GM19025 (cell line): ENCODE results near the gene FYB1.

Source experiments
- ATAC-seq: cut with Tn5 transposase; IDR thresholded peaks from one replicate; pipeline ENCODE4 v1.9.1; 2021; ENCODE audit warnings: mild to moderate bottlenecking, low read depth, moderate library complexity; ENCODE audit not compliant: unreplicated experiment

FYB1 gene

DNA sequence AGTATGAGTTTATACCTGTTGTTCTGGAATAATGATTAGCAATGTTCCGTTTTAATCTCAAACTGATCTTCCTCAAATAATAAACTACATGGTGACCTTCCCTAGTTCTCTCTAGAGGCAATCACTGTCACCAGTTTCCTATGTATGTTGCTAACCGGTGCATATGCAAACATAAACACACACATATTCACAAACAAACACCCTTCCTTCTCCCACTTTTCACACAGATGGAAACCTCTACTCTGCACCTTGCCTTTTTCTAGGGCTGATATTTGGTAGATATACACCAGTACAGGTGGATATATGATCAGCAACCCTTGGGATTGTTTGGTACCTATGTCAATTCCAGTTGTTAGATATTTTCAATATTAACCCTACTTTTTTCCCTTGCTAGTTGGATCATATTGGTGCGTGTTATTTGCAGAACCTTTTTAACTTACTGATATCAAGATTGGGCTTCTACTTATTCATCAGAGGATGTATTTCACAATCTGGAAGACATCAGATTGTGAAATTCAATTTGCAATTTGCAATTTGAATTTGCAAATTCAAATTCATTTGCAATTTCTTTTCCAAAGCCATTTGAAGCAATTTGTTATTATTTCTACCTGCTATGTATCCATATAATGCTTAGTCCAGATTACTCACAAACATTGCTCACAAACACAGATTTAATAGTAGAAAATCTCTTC, 12.6 kb downstream of the FYB1 start:
- ATAC-seq, result no peak

- no peak for ATAC-seq
Measured at GRCh38 chr5:39205550-39205949, 13.8 kb downstream of the FYB1 start.

- no peak for ATAC-seq
Measured at GRCh38 chr5:39203951-39204350, 15.4 kb downstream of the FYB1 start.

DNA sequence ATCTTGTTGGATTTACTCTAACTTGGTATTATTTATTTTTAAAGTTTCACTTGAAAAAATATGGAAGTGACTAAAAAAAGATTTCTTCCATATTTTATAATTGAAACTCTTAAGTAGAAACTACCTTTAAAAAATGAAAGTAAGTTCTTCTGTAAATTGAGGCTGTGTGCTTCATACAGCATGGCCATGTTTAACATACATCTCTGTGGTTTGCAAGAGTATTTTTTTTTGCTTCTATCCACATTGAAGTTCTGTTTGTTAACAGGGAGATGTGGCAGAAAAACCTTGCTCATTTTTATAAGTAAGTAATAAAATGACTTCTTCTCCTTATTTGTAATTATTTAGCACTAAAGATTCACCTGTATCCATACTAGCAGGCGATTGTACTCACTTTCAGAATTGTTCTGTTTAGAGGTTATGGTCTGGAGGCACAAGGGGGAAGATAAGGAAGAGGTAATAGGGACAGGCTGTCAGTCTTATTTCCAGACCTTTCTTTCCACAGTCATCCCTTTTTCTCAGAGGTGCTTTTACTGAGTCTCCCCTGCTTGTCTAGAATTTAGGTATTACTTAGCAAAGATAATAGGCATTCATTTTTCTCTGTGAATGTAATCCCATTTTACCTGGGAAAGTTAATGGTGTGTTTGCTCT, 16.0 kb downstream of the FYB1 start:
- no peak for ATAC-seq

GRCh38 chr5:39202597-39203274, 16.6 kb downstream of the FYB1 start:
- no peak for ATAC-seq

GRCh38 chr5:39201781-39202596, 17.4 kb downstream of the FYB1 start:
- no peak for ATAC-seq

- no peak for ATAC-seq
Measured at GRCh38 chr5:39201160-39201780, 18.1 kb downstream of the FYB1 start.

DNA sequence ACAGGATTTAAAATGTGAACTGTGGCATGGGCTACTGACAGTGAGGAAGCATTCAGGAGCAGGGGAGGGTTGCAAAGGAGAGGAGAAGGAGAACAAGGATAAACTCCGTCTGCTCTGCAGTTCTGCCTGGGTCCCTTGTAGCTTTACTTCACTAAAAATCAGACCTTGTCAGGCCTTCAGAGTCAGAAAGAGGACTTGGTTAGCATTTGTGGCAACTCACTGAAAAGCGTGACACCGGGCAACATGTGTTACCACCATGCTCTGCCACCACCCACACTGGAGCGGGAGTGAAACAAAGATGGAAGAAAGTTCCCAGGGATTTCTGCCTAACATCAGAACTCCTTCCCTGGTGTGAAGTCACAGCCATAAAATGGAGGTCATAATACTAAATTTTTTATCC, 19.3 kb downstream of the FYB1 start:
- ATAC-seq, result no peak

DNA sequence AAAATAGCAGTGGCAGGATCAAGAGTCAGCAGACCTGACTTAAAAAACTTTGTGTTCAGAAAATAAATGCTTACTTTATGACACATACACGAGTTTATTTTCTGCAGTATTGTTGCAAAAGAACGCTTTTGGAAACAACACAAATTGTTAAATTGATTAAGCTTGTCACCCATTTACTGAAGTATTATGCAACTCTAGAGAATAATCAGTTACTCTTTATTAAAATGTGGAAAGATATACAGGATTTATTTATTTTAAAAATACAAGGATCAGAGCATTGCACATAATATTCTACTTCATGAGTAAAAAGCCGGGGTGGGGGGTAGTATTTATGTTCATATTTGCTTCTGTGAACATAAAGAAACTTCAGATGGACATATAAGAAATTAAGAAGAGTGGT, 20.0 kb downstream of the FYB1 start:
- ATAC-seq, result no peak

DNA sequence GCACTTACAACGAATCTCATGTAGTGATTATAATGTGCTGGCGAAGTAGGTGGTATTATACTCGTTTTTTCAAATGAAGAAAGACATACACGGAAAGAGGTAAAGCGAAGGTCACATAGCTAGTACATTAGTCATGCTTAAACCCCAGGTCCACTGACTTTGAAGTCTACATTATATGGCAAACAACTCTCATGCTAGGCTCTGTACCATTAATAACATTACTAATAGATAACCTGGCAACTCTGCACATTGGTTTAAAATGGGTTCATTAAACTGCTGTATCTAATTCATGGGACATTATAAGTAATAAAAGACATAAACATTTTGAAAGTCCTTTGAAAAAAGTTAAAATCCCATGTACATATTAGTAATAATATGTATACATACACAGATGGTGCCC, 21.2 kb downstream of the FYB1 start:
- no peak for ATAC-seq

DNA sequence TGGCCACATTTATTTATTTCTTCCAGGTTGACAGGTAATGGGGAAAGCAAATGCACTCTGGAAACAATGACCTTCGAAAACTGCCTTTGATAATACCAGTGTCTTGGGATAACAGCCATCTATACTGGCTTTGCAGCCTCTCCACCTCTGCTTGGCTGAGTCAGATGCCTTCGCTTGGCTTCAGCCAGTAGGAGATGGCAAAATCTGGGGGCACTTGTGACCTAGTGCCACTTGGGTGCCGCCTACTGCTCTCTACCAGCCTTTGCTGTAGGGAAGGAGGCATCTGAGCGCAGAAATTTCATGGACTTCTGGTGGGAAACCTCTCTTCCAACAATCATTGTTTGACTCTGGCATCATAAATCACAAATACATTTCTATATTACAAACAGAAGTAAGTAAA, 21.8 kb downstream of the FYB1 start:
- ATAC-seq, result no peak

DNA sequence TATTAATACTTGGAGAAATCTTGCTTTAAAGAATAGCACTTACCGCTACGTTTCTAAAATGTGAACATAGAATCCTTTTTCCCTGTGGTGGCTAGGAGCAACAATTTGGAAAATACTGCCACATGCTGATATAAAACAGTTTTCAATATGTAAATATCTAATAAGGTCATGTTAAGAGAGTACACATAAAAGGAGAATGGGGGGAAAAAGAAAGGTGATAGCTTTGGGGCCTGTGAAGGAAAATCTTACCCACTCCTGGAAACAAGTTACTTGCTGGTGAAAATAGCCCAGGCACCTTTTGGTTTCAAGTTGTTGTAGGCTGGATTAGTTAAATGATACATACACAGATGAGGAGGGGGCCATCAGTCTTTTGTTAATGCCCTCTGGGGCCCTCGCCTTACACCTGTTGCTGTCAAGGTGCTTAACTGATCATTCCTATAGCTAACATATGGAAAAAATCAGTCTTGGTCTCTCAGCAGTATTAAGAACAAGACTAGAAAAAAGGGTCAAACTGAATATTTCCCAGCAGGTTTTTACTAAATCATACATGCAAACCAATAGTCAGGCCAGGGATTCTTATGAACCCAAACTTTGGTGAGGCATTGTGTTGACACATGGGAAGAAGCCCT, 24.1 kb downstream of the FYB1 start:
- ATAC-seq, result no peak

- no peak for ATAC-seq
Measured at GRCh38 chr5:39194466-39195136, 24.8 kb downstream of the FYB1 start.

DNA sequence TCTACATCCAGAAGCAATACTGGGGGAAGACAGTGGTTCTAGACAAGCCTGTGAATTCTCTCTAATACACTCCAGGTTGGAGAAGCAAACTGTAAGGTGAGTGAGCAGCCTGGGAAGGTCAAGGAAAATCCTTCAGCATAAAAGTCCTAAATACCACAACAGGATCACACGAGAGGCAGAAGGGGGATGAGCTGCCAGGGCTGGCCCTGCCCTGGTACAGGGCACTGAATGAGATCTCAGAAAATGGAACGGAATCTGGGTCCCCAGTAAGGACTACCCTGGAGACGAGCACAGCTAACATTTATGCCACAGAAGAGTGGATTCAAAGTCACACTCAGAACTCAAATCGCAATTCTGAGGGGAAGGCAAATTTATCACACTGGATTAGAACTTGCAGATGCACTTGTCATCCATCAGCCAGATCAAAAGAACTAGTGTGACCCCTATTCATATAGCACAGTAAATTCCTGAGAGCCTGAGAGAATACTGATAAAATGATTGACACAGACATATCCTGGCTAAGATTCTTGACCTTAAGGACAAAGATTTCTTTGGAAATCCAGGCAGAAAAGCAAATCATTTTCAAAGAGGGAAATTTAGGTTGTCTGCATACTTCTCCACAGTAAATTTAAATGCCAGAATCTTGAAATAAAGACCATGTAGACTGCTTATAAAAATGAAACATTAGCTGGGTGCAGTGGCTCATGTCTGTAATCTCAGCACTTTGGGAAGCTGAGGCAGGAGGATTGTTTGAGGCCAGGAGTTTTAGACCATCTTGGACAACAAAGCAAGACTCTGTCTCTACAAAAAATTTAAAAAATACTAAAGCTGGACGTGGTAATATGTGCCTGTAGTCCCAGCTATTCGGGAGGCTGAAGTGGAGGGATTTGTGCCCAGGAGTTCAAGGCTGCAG, 25.6 kb downstream of the FYB1 start:
- ATAC-seq, result no peak

GRCh38 chr5:39192450-39193160, 26.8 kb downstream of the FYB1 start:
- no peak for ATAC-seq

- no peak for ATAC-seq
Measured at GRCh38 chr5:39191216-39191615, 28.1 kb downstream of the FYB1 start.

GRCh38 chr5:39190311-39191102, 28.9 kb downstream of the FYB1 start:
- no peak for ATAC-seq
